ENCODE results near the gene ZNF397.
A peak's percentile ranks its signal among the peaks of the same experiment; 100 is the strongest.

Gene ZNF397

GRCh38 chr18:35220424-35220823 lies 20.4 kb upstream of the ZNF397 start:
- no peaks in the 10 kb centered on the region for H3K27me3 ChIP-seq (ENCODE audit: insufficient read depth, low read length, poor library complexity)
- no peak for DNase-seq
- no peak for TF ChIP-seq CTCF (IDR thresholded peaks at IDR 0.05; ENCODE audit: borderline replicate concordance, extremely low read depth, low read length, poor library complexity, severe bottlenecking)
- TF ChIP-seq EZH2 (IDR thresholded peaks at IDR 0.05; ENCODE audit: borderline replicate concordance, low read depth, low read length, severe bottlenecking), result no peak
- H3K79me2 ChIP-seq (ENCODE audit: insufficient read depth, low read length), result no peaks in the 10 kb centered on the region
- no peak overlapping the region for H2AFZ ChIP-seq (ENCODE audit: low read depth, low read length)
- H3K9me3 ChIP-seq (ENCODE audit: insufficient read depth, low read length, severe bottlenecking), result no peaks in the 10 kb centered on the region
- H3K9ac ChIP-seq (ENCODE audit: low read depth, low read length), result no peak overlapping the region
- no peak overlapping the region for H3K27ac ChIP-seq (ENCODE audit: low read length)
- H3K4me3 ChIP-seq (ENCODE audit: low read depth in 1 of 2, low read length in 2 of 2), result no peak overlapping the region
- no peaks in the 10 kb centered on the region for H3K36me3 ChIP-seq (ENCODE audit: insufficient read depth, low read length)
- no peak overlapping the region for H3K4me2 ChIP-seq (ENCODE audit: insufficient read depth, low read length)
- no peak for ATAC-seq (ENCODE audit: insufficient read depth, low read depth)
- H3K4me1 ChIP-seq (ENCODE audit: insufficient read depth, low read length), result no peaks in the 10 kb centered on the region
- no peaks in the 10 kb centered on the region for H4K20me1 ChIP-seq (ENCODE audit: insufficient read depth, low read length)

- Histone ChIP-seq H3K9ac (ENCODE audit: low read depth, low read length) (no peak overlapping the region), H4K20me1 (ENCODE audit: insufficient read depth, low read length) (no peaks in the 10 kb centered on the region), H3K4me3 (ENCODE audit: low read depth in 1 of 2, low read length in 2 of 2) (no peak overlapping the region), H2AFZ (ENCODE audit: low read depth, low read length) (no peak overlapping the region), H3K36me3 (ENCODE audit: insufficient read depth, low read length) (no peaks in the 10 kb centered on the region), H3K27me3 (ENCODE audit: insufficient read depth, low read length, poor library complexity) (no peaks in the 10 kb centered on the region), H3K27ac (ENCODE audit: low read length) (no peak overlapping the region), H3K4me2 (ENCODE audit: insufficient read depth, low read length) (no peak overlapping the region), H3K4me1 (ENCODE audit: insufficient read depth, low read length) (no peaks in the 10 kb centered on the region), H3K79me2 (ENCODE audit: insufficient read depth, low read length) (no peaks in the 10 kb centered on the region), H3K9me3 (ENCODE audit: insufficient read depth, low read length, severe bottlenecking) (no peaks in the 10 kb centered on the region)
- no peak for ATAC-seq (ENCODE audit: insufficient read depth, low read depth)
- no peak for DNase-seq
- TF ChIP-seq CTCF (IDR thresholded peaks at IDR 0.05; ENCODE audit: borderline replicate concordance, extremely low read depth, low read length, poor library complexity, severe bottlenecking) (no peak), EZH2 (IDR thresholded peaks at IDR 0.05; ENCODE audit: borderline replicate concordance, low read depth, low read length, severe bottlenecking) (no peak)
These were observed 17.0 kb upstream of the ZNF397 start for GRCh38 chr18:35223797-35224196.

GRCh38 chr18:35227254-35227653 lies 13.6 kb upstream of the ZNF397 start:
- Histone ChIP-seq H3K9ac (ENCODE audit: low read depth, low read length) (no peak overlapping the region), H3K4me1 (ENCODE audit: insufficient read depth, low read length) (peaks cover 5% of the 10 kb centered on the region), H3K4me3 (ENCODE audit: low read depth in 1 of 2, low read length in 2 of 2) (no peak overlapping the region), H3K9me3 (ENCODE audit: insufficient read depth, low read length, severe bottlenecking) (no peaks in the 10 kb centered on the region), H4K20me1 (ENCODE audit: insufficient read depth, low read length) (no peaks in the 10 kb centered on the region), H3K27me3 (ENCODE audit: insufficient read depth, low read length, poor library complexity) (no peaks in the 10 kb centered on the region), H3K79me2 (ENCODE audit: insufficient read depth, low read length) (no peaks in the 10 kb centered on the region), H3K4me2 (ENCODE audit: insufficient read depth, low read length) (no peak overlapping the region), H3K36me3 (ENCODE audit: insufficient read depth, low read length) (no peaks in the 10 kb centered on the region), H2AFZ (ENCODE audit: low read depth, low read length) (peak overlapping the region; percentile 37; the same call in 1 of the 2 replicates), H3K27ac (ENCODE audit: low read length) (no peak overlapping the region)
- TF ChIP-seq CTCF (IDR thresholded peaks at IDR 0.05; ENCODE audit: borderline replicate concordance, extremely low read depth, low read length, poor library complexity, severe bottlenecking) (no peak), EZH2 (IDR thresholded peaks at IDR 0.05; ENCODE audit: borderline replicate concordance, low read depth, low read length, severe bottlenecking) (no peak)
- no peak for ATAC-seq (ENCODE audit: insufficient read depth, low read depth)
- DNase-seq, result no peak

- Histone ChIP-seq H3K9ac (ENCODE audit: low read depth, low read length) (peak overlapping the region; percentile 52), H3K4me1 (ENCODE audit: insufficient read depth, low read length) (peaks cover 5% of the 10 kb centered on the region), H4K20me1 (ENCODE audit: insufficient read depth, low read length) (no peaks in the 10 kb centered on the region), H3K36me3 (ENCODE audit: insufficient read depth, low read length) (no peaks in the 10 kb centered on the region), H3K4me3 (ENCODE audit: low read depth in 1 of 2, low read length in 2 of 2) (peak overlapping the region; percentile 15 to 55; a peak in 3 of 4 replicates), H3K27me3 (ENCODE audit: insufficient read depth, low read length, poor library complexity) (no peaks in the 10 kb centered on the region), H3K27ac (ENCODE audit: low read length) (peak overlapping the region; percentile 72), H3K79me2 (ENCODE audit: insufficient read depth, low read length) (no peaks in the 10 kb centered on the region), H3K9me3 (ENCODE audit: insufficient read depth, low read length, severe bottlenecking) (no peaks in the 10 kb centered on the region), H2AFZ (ENCODE audit: low read depth, low read length) (peak overlapping the region; percentile 93), H3K4me2 (ENCODE audit: insufficient read depth, low read length) (peak overlapping the region; percentile 90)
- TF ChIP-seq CTCF (IDR thresholded peaks at IDR 0.05; ENCODE audit: borderline replicate concordance, extremely low read depth, low read length, poor library complexity, severe bottlenecking), result peak; percentile 90
- no peak for TF ChIP-seq EZH2 (IDR thresholded peaks at IDR 0.05; ENCODE audit: borderline replicate concordance, low read depth, low read length, severe bottlenecking)
- DNase-seq, result peak; percentile 80
- ATAC-seq (ENCODE audit: insufficient read depth, low read depth), result peak; percentile 98
These were observed 9.8 kb upstream of the ZNF397 start for GRCh38 chr18:35231052-35231451.

All from DND-41 (cell line).